Fibroblast of lung (primary cell): ENCODE data around the gene UACA.

Source experiments
- CTCF ChIP-seq, 2 donors: IDR thresholded peaks in 1 of 2; conservative IDR thresholded peaks in 1 of 2; 1 replicate in 1 of 2; 2 replicates in 1 of 2; pipeline ENCODE4 v1.5.1; 2011 to 2012; ENCODE audit warnings: low read length in 2 of 2, control low read depth in 1 of 2, inconsistent platforms in 1 of 2, low read depth in 1 of 2, mild to moderate bottlenecking in 1 of 2
- EZH2 ChIP-seq: IDR thresholded peaks from 2 replicates; pipeline ENCODE4 v1.5.1; 2012; ENCODE audit warnings: low read length, control low read depth, mild to moderate bottlenecking; ENCODE audit errors: missing control alignments

DNA sequence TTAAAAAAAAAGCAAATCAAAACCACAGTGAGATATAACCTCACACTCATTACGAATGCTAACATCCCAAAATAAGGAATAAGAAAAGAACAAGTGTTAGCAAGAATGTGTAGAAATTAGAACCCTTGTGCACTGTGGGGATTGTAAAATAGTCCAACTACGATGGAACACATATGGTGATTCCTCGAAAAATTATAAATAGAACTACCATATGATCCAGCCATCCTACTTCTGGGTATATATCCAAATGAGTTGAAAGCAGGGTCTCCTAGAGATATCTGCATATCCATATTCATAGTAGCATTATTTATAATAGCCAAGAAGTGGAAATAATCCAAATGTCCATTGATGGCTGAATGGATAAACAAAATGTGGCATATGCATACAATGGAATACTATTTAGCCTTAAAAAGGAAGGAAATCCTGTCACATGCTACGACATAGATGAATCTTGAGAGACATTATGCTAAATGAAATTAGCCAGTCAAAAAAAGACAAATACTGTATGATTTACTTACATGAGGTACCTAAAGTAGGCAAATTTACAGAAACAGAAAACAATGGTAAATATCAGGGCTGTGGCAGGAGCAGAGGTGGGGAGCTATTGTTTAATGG, 55.6 kb downstream of the UACA start:
- no peak for TF ChIP-seq CTCF (conservative IDR thresholded peaks at IDR 0.05 in 1 of 2, IDR thresholded peaks at IDR 0.05 in 1 of 2; ENCODE audit: low read depth in 1 of 2, low read length in 2 of 2)
- TF ChIP-seq EZH2, result no peak
